Anterior cingulate cortex (tissue), 58 donors: ENCODE results near the gene ZNF101.
A peak's percentile ranks its signal among the peaks of the same experiment; 100 is the strongest.
"Not testable (repeated sequence)": the region's sequence is repeated elsewhere in the genome, so short reads cannot be mapped to it uniquely, and the experiment has no call there.

Experiments
- DNase-seq, 58 donors: peaks; one replicate each; lab custom pipeline; 2025; lab: John Stamatoyannopoulos, UW

The ZNF101 gene

DNA sequence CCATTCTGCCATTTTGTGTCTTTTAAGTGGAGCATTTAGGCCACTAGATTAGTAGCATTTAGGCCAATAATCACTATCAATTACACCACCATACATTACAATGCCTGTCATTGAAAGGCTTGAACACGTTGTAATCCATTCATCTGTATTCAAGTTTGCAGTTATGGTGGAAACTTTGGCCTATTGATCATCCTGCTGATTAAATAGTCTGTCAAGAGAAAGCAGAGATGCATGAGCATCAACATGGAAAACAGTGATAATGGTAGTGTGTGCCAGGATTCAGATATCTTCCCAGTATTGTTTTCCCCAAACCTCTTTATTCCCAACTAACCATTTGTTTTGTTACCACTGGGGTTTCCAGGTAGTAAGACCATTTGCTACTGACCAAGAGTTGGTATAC lies 31.9 kb downstream of the ZNF101 start:
- DNase-seq, result not testable (repeated sequence)

GRCh38 chr19:19704836-19705235 lies 36.2 kb downstream of the ZNF101 start:
- DNase-seq, result no peak

DNA sequence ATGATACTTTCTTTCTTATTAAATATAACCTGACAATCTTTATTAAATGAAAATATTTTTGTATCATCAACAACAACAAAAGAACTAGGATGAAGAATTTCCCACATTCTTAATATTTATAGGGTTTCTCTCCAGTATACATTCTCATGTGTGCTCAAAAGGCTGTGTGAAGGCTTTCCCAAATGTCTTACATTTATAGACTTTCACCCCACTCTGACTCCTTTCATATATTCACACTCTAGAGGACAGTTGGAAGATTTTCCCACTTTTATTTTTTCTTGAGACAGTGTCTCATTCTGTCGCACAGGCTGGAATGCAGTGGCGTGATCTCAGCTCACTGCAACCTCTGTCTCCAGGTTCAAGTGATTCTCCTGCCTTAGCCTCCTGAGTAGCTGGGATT lies 41.9 kb downstream of the ZNF101 start:
- DNase-seq, result no peak

GRCh38 chr19:19711306-19711933 lies 42.8 kb downstream of the ZNF101 start:
- DNase-seq, result no peak

DNA sequence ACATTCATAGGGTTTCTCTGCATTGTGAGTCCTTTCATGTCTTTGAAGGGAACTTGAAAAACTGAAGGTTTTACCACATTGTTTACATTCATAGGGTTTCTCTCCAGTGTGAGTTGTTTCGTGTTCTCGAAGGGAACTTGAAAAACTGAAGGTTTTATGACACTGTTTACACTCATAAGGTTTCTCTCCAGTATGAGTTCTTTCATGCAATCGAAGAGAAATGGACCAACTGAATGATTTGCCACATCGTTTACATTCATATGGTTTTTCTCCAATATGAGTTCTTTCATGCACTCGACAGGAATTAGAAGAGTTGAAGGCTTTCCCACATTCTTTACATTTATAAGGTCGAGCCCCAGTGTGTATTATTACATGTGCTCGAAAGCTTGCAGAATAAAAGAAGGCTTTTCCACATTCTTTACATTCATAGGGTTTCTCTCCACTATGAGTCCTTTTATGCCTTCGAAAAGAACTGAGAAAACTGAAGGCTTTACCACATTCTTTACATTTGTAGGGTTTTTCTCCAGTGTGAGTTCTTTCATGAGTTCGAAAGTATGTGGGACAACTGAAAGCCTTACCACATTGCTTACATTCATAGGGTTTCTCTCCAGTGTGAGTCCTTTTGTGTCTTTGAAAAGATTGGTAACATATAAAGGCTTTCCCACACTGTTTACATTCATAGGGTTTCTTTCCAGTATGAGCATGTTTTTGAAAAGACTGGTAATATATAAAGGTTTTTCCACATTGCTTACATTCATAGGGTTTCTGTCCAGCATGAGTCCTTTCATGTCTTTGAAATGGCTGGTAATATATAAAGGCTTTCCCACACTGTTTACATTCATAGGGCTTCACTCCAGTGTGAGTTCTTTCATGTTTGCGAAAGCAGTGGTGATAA lies 43.5 kb downstream of the ZNF101 start:
- DNase-seq, result no peak

DNA sequence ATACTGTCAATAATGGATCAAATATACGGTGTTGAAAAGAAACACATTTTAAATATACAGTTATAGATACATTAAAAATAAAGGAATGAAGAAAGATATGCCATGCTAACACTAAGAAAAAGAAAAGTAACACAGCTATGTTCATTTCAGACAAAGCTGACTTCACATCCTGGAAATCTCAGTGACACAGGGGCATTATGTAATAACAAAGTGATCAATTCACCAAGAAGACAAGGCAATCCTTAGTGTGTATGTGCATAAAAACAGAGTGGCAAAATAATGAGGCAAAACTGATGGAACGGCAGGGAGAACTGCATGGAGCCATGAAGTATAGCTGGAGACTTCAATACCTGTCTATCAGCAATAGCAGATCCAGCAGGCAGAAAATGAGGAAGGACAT lies 51.2 kb downstream of the ZNF101 start:
- DNase-seq, result no peak

- no peak for DNase-seq
Observed at GRCh38 chr19:19721896-19722295, 53.3 kb downstream of the ZNF101 start.

DNA sequence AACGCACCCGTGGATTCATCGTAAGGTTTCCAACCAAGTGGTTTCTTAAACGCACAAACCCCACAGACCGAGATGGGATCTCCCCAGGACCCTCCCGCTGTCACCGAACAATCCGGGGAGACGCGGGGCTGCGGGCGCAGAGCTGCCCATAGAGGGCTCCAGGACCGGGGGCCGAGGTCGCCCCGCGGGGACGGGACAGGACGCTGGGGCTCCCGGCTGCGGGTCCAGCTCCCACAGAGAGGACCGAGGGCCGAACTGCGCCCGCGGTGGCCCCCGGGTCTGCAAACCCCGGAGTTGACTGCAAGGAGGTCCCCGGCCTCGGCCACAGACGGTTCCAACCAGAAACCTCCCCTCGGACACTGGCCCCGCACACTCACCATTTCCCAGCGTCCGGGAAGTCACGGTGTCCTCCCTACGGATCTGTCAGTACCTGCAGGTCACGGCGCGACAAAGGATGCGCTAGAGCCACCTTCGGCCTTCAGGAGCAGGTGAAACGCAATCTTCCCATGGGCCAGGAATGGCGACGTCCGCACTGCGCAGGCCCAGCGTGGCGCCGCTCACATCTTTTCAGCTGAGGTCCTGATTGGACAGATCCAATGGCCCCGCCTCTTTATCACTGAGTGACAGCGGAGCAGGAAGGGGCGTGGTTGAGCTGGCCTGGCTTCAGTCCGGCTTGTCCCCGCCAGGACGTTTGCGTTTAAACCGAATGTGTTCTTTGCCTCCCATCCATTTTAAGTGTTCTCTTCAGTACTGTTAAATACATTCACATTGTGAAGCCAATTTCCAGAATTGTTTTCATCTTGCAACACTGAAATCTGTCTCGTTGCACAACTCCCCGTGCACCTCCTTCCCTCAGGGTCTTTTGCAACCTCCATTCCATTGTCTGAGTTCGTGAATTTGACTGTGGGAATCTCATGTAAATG lies 64.2 kb downstream of the ZNF101 start, which contains the start of gene ZNF14:
ZNF14 (minus strand) TSS at position 534 of the 923 bp plus-strand sequence; CDS start at position 380, 154 bp downstream.
- DNase-seq, result peak; percentile 27 to 95 (median 88)
